Suprapubic skin (tissue), 4 donors: Measurements from ENCODE around the gene MYO7B.

Source experiments
- EP300 ChIP-seq: sonication (generic); formaldehyde crosslinking; IDR thresholded peaks from one replicate; pipeline ENCODE4 v1.6.1; 2017; ENCODE audit warnings: antibody characterized with exemption
- POLR2A ChIP-seq, 2 donors: fragments of 450-650 bp; IDR thresholded peaks; one replicate each; pipeline ENCODE4 v1.6.1; 2017; ENCODE audit warnings: antibody characterized with exemption in 2 of 2, mild to moderate bottlenecking in 2 of 2, moderate library complexity in 2 of 2
- POLR2AphosphoS5 ChIP-seq, 3 donors: sonication (generic); formaldehyde crosslinking; IDR thresholded peaks; one replicate each; pipeline ENCODE4 v1.6.1; 2017; ENCODE audit warnings: antibody characterized with exemption in 3 of 3
- TF ChIP-seq, protein P1 (sequence below), 2 donors: fragments of 200-600 bp in 1 of 2; fragments of 450-650 bp in 1 of 2; sonication (generic) in 1 of 2; IDR thresholded peaks; one replicate each; pipeline ENCODE4 v1.5.1; 2016 to 2019; ENCODE audit warnings: antibody characterized with exemption in 2 of 2, mild to moderate bottlenecking in 1 of 2, moderate library complexity in 1 of 2

DNA sequence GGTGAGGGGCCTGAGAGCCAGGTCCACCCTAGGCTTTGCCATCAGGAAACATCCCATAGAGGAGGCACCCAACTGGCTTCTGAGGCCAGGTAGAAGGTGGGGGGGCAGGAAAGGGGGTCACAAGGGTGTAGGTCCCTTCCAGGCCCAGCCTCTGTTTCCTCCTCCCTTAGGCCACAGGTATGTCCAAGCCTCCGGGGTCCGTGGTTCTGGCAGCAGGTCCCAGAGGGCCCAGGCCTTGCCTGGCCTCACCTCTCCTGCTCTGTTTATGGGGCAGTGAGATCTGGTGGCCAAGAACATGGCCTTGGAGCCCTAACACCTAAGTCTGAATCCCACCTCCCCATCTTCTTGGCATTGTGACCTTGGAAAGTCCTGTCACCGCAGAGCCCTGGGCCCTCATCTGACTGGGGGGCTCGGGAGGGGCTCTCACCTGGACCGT lies 88.9 kb downstream of the MYO7B start:
- TF ChIP-seq, protein P1, sequence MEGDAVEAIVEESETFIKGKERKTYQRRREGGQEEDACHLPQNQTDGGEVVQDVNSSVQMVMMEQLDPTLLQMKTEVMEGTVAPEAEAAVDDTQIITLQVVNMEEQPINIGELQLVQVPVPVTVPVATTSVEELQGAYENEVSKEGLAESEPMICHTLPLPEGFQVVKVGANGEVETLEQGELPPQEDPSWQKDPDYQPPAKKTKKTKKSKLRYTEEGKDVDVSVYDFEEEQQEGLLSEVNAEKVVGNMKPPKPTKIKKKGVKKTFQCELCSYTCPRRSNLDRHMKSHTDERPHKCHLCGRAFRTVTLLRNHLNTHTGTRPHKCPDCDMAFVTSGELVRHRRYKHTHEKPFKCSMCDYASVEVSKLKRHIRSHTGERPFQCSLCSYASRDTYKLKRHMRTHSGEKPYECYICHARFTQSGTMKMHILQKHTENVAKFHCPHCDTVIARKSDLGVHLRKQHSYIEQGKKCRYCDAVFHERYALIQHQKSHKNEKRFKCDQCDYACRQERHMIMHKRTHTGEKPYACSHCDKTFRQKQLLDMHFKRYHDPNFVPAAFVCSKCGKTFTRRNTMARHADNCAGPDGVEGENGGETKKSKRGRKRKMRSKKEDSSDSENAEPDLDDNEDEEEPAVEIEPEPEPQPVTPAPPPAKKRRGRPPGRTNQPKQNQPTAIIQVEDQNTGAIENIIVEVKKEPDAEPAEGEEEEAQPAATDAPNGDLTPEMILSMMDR (IDR thresholded peaks at IDR 0.05): no peak
- TF ChIP-seq EP300 (no peak), POLR2AphosphoS5 (IDR thresholded peaks at IDR 0.05) (no peak), POLR2A (IDR thresholded peaks at IDR 0.05) (no peak)
